Neural cell (in vitro differentiated cells): ENCODE results near the gene HES6.

Experiments used
- CTCF ChIP-seq: fragments of 450-650 bp; IDR thresholded peaks from 2 replicates; pipeline ENCODE4 v1.5.1; 2014; ENCODE audit warnings: antibody characterized with exemption, mild to moderate bottlenecking, moderate library complexity; ENCODE audit not compliant: poor library complexity, severe bottlenecking
- EP300 ChIP-seq: fragments of 450-650 bp; conservative IDR thresholded peaks from 2 replicates; pipeline ENCODE4 v1.6.1; 2014; ENCODE audit warnings: antibody characterized with exemption, mild to moderate bottlenecking, moderate library complexity; ENCODE audit not compliant: poor library complexity, severe bottlenecking
- EZH2 ChIP-seq: fragments of 200-600, 300-800 bp; shearing (Covaris generic), sonication (generic); IDR thresholded peaks from 2 replicates; pipeline ENCODE4 v1.6.1; 2014; ENCODE audit warnings: antibody characterized with exemption, low read length, borderline replicate concordance, mild to moderate bottlenecking; ENCODE audit not compliant: insufficient read depth, poor library complexity, severe bottlenecking
- MXI1 ChIP-seq: fragments of 450-650 bp; conservative IDR thresholded peaks from 2 replicates; pipeline ENCODE4 v1.6.1; 2014; ENCODE audit warnings: antibody characterized with exemption, mild to moderate bottlenecking; ENCODE audit not compliant: poor library complexity, severe bottlenecking
- POLR2AphosphoS5 ChIP-seq: IDR thresholded peaks from 2 replicates; pipeline ENCODE4 v1.6.1; 2012
- RAD21 ChIP-seq: fragments of 450-650 bp; conservative IDR thresholded peaks from 2 replicates; pipeline ENCODE4 v1.6.1; 2014; ENCODE audit warnings: antibody characterized with exemption, mild to moderate bottlenecking, moderate library complexity
- REST ChIP-seq: IDR thresholded peaks from 2 replicates; pipeline ENCODE4 v1.6.1; 2012; ENCODE audit warnings: borderline replicate concordance
- TAF1 ChIP-seq: IDR thresholded peaks from 2 replicates; pipeline ENCODE4 v1.6.1; 2012; ENCODE audit warnings: low read depth

GRCh38 chr2:238242731-238243495, 3.1 kb upstream of the HES6 start:
- TF ChIP-seq CTCF (no peak), EZH2 (no peak), MXI1 (no peak), POLR2AphosphoS5 (no peak), REST (no peak), TAF1 (no peak), RAD21 (no peak), EP300 (no peak)
